ENCODE results near the gene PLEKHH1.

GRCh38 chr14:67515386-67516079 lies 17.6 kb upstream of the PLEKHH1 start:
- TF ChIP-seq POLR2AphosphoS5 (IDR thresholded peaks at IDR 0.05; ENCODE audit: low read depth) (no peak), CTCF (conservative IDR thresholded peaks at IDR 0.05; ENCODE audit: low read depth in 2 of 2) (no peak), CREB1 (CRISPR knock-in tag; IDR thresholded peaks at IDR 0.05; ENCODE audit: low read depth) (no peak), NANOG (IDR thresholded peaks at IDR 0.05; ENCODE audit: borderline replicate concordance) (no peak), EZH2 (IDR thresholded peaks at IDR 0.05; ENCODE audit: low read depth, unreplicated experiment) (no peak), STAT1 (IDR thresholded peaks at IDR 0.05; ENCODE audit: unreplicated experiment) (no peak), ETS1 (IDR thresholded peaks at IDR 0.05) (no peak), JUNB (IDR thresholded peaks at IDR 0.05; ENCODE audit: unreplicated experiment) (no peak)

All from GM23338 (cell line).